GM18508 (cell line): ENCODE data around the gene KRT14.
"Not testable (repeated sequence)": the region's sequence is repeated elsewhere in the genome, so short reads cannot be mapped to it uniquely, and the experiment has no call there.

Experiments
- ATAC-seq: cut with Tn5 transposase; IDR thresholded peaks from one replicate; pipeline ENCODE4 v1.9.1; 2021; ENCODE audit warnings: moderate number of reproducible peaks; ENCODE audit not compliant: insufficient read depth, unreplicated experiment

The KRT14 gene

DNA sequence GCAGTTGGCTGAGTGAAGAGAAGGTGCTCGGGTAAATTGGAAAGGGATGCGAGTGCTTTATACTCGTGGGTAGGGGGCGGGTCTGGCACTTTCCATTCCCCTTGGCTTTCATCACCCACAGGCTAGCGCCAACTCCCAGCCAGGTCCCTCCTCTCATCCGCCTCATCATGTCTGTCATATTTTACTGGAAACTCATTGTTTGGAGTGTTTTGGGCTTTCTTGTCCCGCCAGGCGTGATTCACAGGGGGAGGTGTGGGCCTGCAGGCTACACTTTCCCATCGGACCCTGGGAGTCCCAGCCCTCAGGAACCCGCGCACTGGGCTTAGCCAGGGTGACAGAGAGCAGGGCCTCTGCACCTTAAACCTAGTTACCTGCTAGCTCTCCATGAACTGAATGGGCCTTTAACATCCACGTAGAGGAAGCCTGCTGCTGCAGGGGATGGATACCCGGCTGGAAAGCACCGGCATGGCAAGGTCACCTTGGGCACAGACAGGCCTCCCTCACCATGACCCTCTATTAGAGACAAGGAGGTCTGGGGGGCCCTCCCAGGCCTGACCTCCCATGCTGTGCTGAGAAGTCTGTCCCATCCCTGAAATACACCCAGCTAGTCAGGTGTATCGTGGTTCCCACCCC, at the start of gene KRT14:
TSS of gene KRT14 (minus strand) at position 33 of the 633 bp plus-strand sequence. CDS start 61 bp downstream, outside the sequence.
- no peak for ATAC-seq

DNA sequence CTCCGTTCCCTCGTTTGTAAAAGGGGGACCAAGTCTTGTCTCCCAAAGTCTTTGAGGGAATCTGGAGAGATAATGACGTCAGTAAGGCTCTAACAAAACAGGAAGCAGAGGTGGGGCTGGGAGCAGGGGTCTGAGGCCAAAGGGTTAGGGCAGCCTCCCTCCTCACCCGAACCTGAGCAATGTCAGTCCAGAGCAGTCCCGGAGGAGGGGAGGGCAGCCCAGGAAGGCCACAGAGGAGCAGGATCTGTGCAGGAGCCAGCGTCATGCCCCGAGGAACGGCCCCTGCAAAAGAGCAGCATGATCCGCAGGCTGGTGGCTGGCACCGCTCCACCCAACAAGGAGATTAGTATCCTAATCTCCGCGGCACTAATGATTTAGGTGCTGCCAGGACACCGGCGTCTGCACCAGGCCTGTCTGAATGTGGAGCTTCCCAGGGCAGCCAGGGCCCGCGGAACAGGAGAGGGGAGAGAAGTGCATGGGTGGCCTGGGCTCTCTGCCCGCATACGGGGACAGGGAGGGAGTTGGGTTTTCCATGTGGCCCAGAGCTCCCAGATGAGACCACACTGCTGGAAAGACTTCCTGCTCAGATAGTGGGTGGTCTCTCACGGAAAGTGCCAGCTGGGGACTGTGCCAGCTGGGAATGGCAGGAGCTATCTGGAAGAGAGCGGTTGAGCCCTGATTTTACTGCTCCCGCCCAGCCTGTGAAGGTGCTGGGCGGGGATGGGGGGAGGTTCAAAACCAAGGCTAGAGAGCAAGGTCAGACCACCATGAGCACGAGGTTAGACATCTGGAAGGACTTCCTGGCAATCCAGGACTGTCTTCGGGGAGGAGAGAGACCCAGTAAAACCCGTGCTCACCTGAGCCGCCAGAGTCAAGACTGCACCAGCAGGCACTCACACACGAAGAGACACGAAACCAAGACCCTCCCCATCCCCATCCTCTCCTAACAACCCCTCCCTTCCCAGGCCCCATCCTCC, 48.7 kb upstream of the KRT14 start:
- ATAC-seq, result no peak

DNA sequence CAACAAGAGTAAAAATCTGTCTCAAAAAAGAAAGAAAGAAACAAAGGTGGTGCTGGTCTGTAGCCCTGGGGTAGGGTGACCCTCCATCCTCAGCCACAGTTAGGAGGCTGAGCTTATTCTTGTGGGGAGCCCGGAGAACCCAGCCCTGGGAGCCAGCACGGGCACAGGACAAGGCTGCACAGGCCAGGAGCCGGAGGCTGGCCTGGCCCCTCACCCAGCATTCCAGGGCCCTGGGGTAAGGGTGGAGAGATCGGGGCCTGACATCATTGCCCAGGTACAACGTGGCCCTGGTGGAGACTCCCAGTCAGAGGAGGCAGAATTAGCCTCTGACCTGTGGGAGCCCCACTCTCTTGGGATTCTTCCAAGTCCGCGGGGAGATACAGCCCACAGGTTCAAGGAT, 47.9 kb upstream of the KRT14 start:
- ATAC-seq, result no peak

DNA sequence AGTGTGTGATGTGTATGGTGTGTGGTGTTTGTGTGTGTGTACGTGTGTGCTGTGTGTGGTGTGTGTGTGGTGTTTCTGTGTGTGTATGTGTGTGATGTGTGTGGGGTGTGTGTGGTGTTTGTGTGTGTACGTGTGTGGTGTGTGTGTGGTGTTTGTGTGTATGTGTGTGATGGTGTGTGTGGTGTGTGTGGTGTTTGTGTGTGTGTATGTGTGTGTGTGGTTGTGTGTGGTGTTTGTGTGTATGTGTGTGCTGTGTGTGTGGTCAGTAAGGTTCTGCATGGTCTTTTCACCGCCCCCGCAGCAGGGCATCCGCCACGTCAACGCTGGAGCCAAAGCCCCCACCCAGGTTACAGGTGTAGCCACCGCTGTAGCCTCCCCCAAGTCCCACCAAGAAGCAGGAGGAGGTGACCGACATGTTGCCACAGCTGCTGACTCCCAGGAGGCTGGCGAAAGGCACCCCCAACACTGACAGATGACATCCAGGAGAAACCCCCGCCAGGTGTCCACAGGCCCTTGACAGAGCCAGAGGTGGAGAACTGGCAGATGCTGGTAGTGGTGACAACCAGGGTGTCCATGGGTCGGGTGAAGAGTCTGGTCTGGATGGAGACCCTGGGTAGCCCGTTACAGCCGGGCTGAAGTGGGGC, 47.0 kb upstream of the KRT14 start:
- ATAC-seq, result no peak

DNA sequence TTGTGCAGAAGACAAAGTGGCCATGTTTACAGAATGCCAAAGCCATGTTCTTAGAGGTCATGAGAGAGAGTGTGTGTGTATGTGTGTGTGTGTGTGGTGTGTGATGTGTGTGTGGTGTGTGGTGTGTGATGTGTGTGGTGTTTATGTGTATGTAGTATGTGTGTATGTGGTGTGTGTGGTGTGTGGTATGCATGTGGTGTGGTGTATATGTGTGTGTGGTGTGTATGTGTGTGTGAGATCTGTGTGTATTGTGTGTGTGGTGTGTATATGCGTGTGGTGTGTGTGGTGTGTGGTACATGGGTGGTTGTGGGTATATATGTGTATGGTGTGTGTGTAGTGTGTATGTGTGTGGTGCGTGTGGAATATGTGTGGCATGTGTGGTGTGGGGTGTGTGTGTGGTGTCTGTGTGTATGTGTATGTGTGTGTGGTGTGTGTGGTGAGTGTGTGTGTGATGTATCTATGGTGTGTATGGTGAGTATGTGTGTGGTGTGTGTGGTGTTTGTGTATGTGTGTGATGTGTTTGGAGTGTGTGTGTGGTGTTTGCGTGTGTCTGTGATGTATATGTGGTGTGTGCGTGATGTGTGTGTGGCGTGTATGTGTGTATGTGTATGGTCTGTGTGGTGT, 45.9 kb upstream of the KRT14 start:
- no peak for ATAC-seq

DNA sequence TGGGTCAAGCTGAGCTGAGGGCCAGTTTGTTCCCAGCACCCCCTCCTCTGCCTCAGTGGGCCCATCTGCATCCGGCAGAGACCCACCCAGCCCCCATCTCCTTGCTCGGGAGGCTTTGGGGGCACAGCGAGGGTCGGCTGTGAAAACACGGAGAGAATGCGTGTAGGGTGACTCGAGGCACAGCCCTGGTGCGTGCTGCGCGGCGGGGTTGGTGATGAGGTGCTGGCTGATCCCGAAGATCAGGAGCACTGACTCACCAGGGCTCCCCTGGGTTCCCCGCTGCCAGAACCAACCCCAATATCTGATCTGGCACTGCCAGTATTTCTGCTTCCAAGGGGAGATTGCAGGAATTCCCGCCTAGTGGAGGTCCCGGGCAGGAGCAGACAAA, 45.2 kb upstream of the KRT14 start:
- no peak for ATAC-seq

DNA sequence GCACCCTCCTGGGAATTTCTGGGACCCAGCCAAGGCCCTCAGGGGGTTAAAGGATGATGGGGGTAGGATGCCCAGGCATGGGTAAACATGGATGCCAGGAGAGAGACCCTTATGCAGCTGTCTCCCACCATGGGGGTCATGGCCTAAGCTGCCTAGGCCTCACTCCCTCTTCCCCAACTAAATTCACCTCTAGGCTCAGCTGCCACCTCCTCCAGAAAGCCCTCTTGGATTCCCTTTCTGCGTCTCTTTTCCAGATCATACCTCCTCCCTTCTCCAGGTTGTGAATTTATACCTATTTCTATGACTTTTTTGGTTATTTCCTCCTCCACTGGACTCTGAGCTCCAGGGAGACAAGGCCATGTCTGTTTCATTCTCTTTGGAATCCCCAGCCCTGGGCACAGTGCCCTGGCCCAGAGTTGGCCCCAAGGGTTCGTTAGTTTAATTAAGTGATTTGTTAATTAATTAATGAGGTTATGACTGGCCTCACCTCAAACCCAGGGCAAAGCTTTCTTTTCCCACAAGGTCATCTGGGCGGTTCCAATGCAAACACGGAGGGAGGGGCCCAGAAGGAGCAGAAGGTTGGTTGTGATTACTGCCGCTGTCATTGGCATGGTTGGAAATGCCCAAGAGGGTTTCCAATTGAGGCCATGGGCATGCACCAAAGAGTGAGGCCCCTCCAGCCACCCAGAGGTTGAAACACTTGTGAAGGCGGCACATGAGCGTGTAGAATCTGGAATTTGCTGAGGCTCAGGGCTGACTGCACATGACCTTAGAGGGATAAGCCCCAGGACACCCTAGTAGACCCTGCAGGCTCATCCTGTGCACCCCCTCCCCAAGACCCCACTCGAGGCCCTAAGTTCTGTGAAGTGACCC, 44.6 kb upstream of the KRT14 start:
- ATAC-seq, result no peak

DNA sequence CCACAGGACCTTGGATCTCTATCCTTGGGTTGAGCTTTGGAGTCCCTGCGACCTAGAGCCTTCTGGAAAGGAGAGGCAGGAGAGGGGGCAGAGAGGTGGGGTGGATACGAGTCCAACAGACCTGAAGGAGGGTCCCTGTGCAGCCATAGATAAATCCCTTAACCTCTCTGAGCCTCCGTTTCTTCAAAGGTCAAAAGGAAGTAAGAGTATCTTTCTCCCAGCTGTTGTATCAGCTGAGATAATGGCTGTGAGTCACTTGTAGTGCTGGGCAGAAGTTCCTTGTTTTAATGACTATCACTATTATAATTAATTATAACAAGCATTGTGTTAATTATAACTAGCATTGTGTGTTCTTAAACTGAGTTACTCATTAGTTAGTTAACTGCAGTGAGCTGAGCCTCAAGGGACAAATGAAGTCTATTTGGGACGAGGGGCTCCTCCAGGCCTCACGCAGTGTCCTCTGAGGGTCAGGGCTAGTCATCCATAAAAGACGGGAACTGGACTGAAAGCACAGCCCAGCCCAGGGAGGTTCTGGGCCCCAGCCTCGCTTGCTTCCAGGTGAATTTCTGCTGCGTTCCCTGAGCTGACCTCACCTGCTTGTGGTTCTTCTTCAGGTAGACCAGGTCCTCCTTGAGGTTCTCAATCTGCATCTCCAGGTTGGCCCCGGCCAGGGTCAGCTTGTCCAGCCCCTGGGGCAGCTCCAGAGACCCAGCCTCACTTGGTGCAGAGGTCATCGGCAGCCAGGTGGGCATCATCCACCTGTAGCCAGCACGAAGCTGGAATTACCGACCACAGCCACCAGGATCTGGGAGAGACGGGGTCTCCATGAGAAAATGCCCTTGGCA, 43.4 kb upstream of the KRT14 start:
- no peak for ATAC-seq

DNA sequence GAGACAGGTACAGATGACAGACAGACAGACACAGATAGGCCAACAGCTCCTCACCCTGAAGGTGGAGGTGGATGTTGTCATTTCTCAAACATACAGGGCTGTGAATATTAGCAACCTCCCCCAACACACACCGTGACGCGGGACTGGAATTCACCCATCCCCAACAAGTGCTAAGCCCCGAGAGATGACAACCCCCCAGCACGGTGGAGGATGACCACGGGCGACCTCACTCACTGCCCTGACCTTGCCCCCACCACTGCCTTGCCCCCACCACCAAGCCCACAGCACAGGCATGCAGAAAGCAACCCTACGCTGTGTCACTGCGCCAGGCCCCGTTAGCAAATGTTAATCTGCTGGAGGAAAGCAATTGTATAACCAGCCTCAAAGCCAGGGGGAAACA, 42.6 kb upstream of the KRT14 start:
- ATAC-seq, result no peak

DNA sequence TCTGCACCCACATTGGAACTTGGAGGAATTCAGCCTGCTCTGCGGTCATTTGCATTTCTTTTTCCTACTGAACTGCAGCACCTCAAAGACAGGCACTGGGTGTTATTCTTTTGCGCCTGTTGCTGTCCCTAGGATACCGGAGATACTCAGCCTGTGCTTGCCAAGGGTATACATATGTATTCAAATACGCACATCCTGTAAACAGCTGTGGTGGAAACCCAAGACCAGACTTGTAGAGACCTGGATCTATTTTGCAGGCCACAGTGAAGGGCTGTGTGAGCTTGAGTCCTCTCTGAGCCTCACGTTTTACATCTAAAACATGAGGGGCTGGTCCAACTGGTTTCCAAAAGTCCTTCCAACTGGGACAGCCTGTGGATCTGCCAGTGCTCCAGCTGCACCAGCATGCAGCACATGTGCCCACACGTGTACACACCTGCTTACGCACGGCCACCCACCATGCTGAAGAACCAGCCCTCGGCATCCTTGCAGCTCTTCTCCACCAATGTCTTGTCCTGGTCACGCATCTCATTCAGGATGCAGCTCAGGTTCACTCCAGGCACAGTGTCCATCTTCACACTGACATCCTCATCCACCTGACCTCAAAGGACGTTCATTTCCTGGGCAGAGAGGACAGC, 42.0 kb upstream of the KRT14 start:
- ATAC-seq, result not testable (repeated sequence)

DNA sequence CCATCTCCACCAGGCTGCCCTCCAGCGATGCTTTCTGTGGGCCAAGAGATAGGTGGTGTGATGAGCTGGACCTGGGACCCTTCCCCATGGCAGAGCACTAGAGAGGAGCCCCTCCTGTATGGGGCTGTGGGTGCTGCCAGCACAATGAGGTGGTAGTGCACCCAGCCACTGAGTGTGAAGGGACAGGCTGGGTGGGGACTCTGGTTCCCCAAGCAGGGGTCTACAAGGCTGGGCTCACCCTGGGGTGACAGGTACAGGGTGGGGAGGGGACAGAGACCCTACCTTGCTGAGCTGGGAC, 41.3 kb upstream of the KRT14 start:
- ATAC-seq, result not testable (repeated sequence)

DNA sequence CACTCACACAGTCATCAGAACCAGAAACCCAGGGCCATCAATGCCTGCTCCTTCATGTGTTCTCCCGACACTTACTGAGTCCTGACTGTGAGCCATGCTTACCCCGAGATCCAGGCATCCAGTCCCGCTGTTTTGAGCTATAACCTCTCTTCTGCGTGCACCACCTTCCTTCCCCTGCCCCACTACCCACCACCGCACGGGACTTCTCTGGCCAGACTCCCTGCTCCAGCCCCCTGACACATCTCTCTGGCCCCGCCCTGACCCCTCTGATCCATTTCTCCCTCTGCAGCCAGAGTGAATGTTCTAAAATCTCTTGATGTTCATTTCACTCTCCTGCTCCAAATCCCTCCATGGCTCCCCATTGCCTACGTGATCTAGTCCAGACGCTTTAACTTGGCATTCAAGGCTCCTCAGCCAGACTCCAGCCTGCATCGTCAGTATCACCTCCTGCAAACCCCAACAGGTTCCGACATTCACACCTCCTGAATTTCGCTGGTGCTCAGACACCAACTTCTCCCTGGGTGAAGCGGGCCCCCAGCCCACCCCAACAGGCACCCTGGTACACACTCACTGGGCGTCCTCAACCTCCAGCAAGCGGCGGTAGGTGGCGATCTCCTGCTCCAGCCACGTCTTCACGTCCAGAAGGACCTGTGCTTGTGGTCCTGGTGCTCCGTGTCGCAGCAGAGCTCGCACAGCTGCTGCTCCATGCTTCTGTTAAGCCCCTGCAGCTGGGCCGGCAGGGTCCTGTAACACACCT, 40.8 kb upstream of the KRT14 start:
- no peak for ATAC-seq

DNA sequence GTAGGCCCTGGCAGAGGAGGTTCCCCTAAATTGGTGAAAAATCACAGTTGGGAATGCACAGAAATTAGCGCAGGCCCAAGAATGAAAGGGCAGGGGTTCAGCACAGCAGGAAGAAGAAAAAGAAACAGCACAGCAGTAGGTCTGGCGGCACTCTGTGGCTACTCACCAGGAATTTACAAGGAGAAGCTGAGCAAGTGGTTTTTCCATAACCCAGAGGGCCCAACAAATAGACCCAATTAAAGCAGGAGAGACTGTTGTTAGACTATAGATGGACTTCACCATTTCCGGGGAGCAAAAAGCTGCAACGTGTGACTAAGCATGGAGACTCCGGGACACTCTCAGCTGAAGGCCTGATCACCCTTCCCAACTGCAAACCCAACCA, 40.2 kb upstream of the KRT14 start:
- not testable (repeated sequence) for ATAC-seq

DNA sequence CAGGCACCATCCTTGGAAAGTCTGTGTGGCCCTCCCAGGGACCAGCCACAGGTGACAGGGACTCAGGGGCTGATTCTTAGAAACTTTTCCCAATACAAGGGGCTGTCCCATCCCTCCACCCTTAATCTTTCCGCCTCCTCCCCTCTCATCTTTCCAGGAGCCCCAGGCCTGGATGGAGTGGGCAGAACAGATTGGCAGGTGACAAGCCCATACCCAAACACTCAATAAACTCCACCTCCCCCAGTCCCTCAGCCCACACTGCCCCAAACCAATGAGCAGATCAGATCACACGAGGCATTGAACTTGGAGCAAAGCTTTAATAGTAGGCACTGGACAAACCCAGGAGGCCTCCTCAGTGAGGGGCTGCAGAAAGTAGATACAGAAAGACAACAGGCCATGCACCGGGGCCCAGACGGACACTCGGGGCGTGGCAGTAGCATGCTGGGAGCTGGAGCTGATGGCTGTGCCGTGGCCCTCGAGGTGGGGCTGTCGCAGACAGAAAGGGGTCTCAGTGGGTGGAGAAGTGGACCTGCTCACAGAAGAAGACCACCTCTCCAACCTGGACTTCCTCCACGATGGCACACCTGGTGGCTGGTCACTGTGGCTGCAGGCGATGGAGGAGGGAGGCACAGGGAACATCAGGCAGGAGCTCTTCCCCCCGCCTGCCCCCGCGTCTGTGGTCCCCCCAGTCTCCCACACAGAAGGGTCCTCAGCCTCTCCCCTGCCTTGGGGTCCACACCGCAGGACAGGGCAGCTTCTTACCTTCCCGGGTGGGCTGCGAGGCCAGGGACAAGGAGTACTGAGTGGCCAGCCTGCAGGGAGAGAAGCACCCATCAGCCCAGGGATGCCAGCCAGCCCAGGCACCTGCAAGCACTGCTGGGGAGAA, 39.6 kb upstream of the KRT14 start:
- ATAC-seq, result not testable (repeated sequence)

DNA sequence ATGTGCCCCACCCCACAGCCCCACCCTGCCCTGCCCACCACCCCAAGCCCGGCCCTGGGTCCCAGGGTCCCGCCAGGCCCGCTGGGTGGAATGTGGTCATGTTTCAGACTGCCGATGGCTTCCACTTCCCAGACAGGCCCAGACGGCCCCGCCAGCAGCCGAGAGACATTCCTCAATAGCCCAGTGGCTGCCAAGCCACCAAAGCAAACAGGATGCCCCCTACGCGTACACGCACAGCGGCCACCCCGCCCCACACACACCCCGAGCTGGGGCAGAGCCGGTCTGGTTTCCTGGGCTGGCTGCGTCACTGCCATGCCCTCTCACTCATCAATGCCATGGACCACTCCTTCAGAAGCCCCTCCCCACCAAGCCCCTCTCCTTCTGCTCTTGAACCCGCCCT, 38.9 kb upstream of the KRT14 start:
- ATAC-seq, result no peak

DNA sequence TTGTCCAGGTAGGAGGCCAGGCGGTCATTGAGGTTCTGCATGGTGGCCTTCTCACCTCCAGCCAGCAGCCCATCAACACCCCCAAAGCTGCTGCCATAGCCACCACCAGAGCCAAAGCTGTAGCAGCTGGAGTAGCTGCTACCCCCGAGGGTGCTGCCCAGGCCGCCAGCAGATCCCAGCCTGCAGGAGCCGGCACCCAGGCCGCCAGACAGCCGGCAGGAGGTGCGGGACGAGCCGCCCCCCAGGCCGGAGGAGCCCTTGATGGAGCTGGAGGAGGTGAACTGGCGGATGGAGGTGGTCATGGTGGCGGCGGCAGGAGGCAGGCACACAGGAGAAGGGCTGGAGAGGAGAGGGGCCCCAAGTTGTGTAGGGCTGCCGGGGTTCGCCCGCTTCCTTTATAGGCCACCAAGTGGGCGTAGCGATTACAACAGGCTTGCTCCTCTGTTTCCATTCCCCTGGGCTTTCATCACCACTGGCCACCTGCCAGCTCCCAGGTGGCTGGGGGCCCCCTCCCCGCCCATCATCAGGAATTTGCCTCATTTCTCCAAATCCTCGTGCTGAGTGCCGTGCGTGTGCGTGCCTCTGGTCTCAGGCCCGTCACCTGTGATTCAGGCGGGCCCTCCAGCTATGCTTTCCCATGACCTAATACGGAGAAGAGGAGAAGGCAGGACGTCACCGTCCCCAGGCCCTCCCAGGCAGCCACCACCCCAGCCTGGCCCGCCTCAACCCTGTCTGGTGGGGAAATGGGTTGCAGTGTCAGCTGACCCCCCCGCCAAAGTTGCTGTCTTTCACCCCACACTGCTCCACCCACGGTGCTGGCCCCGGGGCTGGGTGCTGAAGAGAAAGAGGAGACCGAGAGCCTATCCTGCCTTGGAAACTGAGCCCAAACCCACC, 37.8 kb upstream of the KRT14 start, which contains the start of gene KRT17:
TSS of gene KRT17 (minus strand) at position 368 of the 894 bp plus-strand sequence. CDS start at position 302, 66 bp downstream.
- ATAC-seq, result no peak
